Measurements from ENCODE around the gene ADGRD2.

The ADGRD2 gene

GRCh38 chr9:124498040-124498439 lies 47.8 kb downstream of the ADGRD2 start:
- DNase-seq (ENCODE audit: low spot score): no peak

DNA sequence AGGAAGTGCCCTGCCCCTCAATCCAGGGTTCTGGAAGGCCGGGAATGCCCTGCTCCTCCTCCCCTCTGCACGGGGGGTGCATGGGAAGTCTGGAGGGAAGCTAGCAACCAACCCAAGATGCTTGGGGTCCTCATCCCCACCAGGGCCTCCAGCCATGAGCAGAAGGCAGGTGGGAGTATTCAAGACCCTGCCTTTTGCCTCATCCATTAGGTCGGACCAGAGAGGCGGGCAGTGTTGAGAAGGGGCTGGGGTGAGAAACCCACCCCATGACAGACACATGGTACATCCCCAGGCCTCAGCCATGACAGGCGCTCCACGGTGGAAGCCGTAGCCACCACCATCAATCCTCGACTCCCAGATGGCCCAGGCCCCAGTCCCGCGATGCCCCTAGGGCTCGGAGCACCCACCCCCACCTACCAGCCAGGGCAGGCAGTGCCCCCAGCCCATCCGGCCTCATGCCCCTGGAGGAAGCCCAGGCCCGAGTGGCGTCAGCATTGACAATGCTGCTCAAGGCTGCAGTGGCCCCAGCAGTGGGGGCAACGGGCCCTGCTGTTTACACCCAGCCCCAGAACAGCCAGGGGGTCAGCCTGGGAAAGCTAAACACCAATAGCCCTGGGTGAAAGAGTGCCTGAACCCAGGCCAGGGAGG lies 48.4 kb downstream of the ADGRD2 start:
- no peak for DNase-seq (ENCODE audit: low spot score)

GRCh38 chr9:124499216-124499615 lies 49.0 kb downstream of the ADGRD2 start:
- DNase-seq (ENCODE audit: low spot score): no peak

DNA sequence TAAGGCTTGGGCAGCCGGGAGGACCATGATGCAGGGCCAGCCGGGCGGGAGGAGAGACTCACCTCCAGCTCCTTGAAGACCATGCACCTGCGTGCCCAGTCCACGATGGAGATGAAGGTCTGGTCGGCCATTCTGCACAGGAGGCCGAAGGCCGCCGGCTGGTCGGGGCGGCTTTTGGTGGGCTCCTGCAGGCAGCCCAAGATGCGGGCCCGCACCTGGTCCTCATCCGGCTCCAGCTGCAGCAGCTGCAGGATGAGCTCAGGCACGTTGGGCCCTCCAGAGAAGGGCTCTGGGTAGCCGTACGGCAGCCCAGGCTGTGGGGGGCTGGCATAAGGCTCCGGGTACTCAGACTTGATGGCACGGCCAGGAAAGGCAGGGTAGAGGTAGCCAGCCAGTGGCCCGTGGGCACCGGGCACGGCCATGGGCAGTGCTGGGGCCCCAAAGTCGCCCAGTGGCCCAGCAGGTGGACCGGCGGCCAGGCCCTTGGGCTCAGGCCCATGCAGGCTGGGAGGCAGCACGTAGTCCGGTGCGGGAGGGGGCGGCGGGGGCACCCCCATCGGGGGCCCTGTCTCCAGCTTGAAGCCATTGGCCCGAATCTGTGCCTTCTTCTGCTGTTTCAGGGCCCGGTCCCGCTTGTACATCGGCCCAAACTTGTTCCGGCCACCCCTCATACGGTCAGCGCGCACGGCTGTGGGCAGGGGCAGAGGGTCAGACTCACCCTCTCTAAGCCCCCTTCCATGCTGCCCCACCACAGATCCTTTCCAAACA lies 50.0 kb downstream of the ADGRD2 start:
- no peak for DNase-seq (ENCODE audit: low spot score)

DNA sequence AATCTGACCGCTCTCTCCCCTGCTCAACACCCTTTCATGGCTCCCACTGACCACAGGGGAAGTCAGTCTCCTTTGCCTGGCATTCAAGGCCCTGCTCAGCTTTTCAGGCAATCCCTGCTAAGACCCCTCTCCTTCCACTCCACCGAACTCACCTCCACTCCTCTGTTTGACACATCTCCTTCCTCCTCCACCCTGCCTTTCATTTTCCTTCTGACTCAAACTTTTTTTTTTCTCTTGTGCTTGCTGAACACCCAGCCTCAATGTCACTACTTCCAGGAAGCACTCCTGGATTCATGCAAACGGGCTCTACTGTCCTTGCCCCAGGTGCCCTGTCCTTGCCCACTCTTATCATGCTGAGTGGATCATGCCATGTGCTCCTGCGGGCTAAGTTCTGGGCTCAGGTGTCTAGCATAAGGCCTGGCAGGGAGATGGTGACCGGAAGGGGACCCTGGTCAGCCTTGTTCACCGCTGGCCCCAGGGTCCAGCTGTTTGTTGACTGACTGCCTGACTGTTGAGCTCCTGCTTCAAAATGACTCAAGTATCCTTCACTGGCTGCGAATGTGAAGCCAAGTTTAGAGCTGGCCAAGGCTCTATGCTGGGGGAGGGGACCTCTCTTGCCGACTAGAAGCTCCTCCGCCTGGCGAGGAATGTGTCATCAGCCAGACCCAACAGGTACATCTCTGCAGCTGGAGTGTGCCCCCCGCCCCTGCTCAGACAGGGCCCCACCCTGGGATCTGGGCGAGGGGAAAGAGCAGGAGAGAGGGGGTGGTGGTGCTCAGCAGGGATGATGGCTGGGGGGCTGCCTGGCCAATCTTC lies 50.8 kb downstream of the ADGRD2 start:
- DNase-seq (ENCODE audit: low spot score): no peak

DNA sequence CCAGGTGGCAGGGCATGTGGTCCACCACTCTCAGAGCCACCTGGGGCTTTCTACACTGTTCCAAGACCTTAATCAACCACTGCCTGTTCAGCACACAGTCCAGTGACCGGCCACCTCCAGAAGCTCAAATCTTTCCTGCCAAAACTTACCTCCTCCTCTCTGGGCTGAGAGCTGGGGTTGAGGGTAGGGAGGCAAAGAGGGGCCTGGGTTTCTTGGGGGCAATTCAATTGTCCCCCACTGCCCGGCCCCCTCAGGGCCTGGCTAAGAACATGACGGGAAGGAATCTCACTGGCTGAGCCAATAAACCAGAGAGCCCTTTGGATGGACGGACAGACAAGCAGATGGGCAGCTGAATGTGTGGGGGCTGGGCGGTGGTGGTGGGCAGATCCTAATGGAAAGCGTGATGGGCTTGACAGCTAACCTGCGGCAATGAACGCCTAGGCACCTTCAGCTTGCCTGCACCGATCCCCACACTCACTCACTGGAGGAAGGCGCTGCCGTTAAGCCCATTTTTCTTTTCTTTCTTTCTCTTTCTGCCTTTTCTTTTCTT lies 51.6 kb downstream of the ADGRD2 start:
- no peak for DNase-seq (ENCODE audit: low spot score)

GRCh38 chr9:124502711-124503702 lies 52.8 kb downstream of the ADGRD2 start:
- DNase-seq (ENCODE audit: low spot score): no peak

DNA sequence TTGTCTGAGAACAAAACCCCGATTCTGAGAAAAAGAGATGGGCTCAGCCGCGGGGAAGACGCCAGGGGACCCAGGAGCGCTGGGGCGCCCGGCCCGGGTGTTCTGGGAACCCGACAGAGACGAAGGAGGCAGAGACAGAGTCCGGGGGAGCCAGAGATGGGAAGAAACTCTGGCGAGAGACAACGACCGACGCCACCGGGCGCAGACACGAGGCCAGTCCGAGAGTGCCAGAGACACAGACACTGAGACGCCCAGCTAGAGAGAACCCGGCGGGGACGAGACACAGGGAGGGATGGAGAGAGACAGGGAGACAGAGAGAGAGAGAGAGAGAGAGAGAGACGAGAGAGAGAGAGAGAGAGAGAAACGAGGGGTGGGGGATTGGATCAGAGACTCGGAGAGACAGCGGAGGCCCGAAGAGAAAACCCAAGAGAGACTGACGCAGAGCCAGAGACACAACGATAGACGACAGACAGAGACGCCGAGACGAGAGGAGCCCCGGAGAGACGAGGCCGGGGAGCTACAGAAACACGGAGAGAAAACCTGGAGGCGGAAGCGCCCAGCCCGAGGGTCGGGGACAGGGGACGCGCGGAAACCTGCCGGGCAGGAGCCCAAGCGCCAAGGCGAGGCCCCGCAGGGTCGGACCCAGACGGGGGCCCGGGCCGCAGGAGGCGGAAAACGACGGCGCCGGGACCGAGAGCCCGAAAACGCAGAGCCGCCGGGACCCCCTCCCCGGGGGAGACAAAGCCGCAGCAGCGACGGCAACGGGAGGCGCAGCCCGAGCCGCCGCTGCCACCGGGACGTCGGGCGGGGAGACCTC lies 53.7 kb downstream of the ADGRD2 start:
- DNase-seq (ENCODE audit: low spot score): no peak

DNA sequence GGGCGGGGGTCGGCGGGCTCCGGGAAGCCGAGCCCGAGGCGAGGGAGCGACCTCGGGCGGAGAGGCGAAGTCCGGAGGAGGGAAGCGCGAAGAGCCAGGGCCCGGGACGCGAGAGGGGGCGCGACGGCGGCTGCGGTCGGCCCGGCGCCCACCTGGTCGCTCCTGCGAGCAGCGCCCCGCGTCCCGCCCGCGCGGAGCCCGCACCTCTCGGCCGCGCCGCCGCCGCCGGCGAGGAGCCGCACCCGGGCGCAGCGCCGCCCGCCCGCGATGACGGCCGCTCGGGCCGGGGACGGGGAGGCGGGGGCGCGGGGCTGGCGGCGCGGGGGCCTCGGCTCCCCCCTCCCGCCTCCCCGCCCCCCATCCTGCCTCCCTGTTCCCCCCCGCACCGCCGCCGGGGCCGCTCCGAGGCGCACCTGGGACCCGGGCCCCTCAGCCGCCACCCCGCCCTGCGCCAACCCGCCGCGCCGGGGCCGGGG lies 54.3 kb downstream of the ADGRD2 start:
- DNase-seq (ENCODE audit: low spot score): no peak

DNA sequence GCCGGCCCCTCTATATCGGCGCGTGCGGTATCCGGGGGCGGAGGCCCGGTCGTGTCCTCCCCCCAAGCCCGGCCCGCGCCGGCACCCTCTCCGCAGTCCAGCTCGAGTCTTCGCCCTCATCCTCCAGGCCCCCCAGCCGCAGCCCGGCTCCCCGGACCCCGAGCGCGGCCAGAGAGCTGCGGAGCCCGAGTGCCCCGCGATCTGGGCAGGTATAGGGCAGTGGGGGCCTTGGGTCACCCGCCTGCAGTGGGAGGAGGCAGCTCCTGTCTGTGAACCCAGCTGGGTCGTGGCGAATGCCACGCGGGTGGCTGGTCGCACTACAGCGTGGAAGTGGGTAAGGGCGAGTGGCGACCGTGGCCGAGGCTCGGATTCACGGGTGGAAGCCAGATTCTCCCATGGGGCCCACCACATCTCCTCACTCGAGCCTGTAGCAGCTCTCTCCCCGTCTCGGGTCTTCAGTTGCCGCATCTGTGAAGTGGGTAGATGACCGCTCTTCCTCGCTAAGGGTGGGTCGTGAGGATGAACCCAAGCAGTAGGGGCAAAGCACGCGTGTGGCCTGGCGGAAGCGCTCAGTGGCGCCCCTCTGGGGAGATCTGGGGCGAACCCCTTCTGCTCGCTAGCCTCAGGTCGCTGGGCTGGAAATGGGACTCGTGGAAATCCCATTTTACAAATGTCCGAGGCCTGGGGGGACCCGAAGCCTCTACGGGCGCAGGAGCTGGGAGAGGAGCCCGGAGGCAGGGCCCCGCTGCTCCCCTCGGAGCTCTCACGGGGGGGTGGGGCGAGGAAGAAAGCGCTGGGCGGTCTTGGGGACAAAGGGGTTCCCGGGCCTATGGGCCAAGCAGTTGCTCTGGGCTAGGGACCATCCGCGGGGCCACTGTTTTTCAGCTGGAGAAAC lies 55.0 kb downstream of the ADGRD2 start:
- no peak for DNase-seq (ENCODE audit: low spot score)

DNA sequence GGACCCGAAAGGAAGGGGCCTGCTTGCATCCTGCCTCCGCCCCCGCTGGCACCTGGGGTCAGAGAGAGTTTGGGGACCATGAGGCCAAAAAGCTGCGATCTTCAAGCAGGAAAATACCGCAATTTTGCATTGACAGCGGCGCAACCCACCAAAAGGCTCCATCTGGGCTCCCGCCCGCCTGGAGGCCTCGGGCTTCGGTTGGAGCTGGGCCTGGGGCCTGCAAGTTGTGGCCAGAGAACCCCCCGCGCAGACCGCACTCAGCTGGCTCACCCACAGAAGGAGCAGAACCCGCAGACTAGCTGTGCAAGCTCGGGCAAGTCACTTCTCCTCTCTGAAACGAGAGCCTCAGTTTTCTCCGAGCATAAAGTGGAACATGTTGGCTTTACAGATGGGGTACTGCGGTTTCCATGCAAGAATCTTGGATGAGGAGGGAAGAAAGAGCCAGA lies 55.7 kb downstream of the ADGRD2 start:
- no peak for DNase-seq (ENCODE audit: low spot score)

DNA sequence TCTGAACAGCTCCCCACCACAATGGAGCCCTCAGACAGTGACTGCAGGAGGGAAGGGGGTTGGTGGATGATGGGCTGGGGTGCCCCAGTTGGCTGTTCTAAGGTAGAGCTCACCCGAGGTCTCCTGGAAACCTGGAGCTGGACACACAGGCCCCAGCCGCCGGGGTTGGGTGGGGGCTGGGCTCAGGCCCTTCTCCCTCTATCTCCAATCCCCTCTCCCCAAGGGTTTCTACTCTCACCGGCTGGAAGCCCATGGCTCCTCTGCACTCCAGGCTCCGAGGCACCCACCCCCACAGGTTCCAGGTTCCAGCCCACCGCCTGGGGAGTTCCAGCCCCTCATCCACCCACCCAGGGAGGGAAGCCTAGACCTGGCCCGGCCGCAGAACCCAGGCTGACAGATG lies 56.2 kb downstream of the ADGRD2 start:
- no peak for DNase-seq (ENCODE audit: low spot score)

- no peak for DNase-seq (ENCODE audit: low spot score)
Measured at GRCh38 chr9:124506931-124507879, 57.0 kb downstream of the ADGRD2 start, which contains the start of gene NR5A1. Gene NR5A1, minus strand, starts transcription at chr9:124507399. Its CDS starts 4,004 bp downstream, at chr9:124503395.

GRCh38 chr9:124507880-124508423 lies 57.7 kb downstream of the ADGRD2 start:
- DNase-seq (ENCODE audit: low spot score): no peak

DNA sequence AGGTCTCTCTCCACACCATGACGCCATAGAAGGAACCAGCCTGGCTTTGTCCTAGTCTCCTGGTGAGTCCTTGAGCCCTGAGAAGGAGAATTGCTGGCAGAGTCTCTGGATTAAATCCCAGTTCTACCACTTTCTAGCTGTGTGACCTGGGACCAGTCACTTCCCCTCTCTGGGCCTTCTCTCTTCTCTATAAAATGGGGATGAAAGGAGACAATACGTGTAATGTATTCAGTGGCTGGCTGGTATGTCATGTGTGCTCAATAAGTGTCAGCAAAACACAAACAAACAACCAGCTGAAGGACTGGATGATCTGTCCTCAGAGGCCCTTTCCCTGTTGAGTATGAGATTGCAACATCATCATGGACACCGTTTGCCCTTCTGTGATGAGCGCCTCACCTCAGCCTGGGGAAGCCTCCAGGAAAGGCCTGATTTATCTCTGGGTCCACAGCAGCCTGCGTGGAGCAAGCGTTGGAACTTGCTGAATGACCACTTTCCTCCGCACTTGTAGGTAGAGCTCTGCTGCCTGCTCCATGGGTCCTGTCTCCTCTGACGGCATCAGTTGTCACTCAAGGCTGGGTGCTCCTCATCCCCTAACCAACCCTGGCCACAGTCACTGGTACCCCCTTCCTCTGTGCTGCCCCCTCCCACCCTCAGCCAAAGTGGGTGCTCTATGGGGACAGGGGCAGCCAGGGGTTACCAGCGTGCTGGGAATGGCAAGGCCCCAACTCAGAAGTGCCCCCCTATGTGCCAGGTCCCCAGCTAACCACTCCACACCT lies 60.6 kb downstream of the ADGRD2 start:
- DNase-seq (ENCODE audit: low spot score): no peak

DNA sequence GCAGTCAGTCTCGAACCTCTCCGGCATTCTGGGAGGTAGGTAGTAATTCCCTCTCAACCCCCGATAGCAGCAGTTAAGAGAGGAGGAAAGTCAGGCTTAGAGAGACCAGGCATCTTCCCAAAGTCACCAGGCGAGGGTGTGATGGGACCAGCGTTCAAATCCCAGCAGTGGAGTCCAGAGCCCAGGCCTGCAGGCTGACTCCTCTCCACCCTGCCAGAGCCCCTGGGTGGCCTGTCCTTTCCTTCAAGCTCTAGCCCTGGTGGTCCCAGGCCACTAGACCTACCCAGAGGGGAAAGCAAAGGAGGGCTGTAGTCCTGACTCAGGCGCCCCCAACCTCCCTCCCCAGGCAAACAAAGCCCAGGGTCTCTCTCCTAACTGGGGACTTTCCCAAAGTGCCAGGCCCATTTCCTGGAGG lies 61.2 kb downstream of the ADGRD2 start:
- peak; percentile 17 for DNase-seq (ENCODE audit: low spot score)

All from AG08395 (cell line).